ENCODE results near the gene SLC35C1. TPM values are rescaled to one million over a fixed set of nuclear protein-coding genes. Genes with fewer than 3 reads are reported as not detected.

SLC35C1 gene
- total and polyA plus RNA-seq, 2 of the 8 experiments (the other 6 are each of a cell fraction or from before 2014, with no cell fraction given), result 4.6 to 10.6 TPM

DNA sequence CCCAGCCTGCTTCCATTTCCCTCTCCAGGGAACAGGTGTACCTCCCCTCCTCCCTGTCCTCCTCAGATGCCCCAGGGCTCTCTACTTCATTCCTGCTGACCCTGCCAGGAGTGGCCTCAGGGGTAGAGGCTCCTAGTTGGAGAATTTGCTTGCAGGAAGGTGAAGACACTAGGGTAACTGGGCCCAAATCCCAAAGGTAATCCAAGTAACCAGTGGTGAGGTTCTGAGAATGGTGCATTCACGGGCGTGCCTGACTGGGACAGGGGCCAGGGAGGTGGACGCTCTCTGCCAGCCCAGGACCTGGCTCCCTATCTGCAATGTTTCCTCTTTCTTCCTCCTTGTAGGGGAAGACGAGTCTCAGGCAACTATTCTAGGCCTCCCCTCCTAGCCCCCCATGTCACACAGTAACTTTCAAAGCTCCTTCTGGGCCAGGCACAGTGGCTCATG is 2.9 kb downstream of the SLC35C1 start:
- no peak for FAIRE-seq
- H4K5ac ChIP-seq (ENCODE audit: insufficient read length, low read depth, low read length), result no peak overlapping the region
- no peak overlapping the region for H3K23ac ChIP-seq (ENCODE audit: insufficient read length)
- H3K14ac ChIP-seq (ENCODE audit: insufficient read length), result no peak overlapping the region
- no peak overlapping the region for H3K4ac ChIP-seq (replicated peaks; ENCODE audit: insufficient read length, low read depth, low read length)
- no peaks in the 10 kb centered on the region for H3K9me3 ChIP-seq (ENCODE audit: insufficient read depth in 2 of 2, low read depth in 1 of 2, low read length in 1 of 2)
- no peak overlapping the region for H2BK15ac ChIP-seq (ENCODE audit: low read length)
- POLR2A ChIA-PET (ENCODE audit: partially characterized antibody), result no interaction called here
- H2BK12ac ChIP-seq (ENCODE audit: low read depth, low read length), result no peak overlapping the region
- TF ChIP-seq CHD2 (IDR thresholded peaks at IDR 0.05; ENCODE audit: low read length), result no peak
- TF ChIP-seq RAD21 (IDR thresholded peaks at IDR 0.05 in 1 of 2, conservative IDR thresholded peaks at IDR 0.05 in 1 of 2; ENCODE audit: low read depth in 2 of 2, low read length in 2 of 2), result no peak
- no peak for TF ChIP-seq SUZ12 (IDR thresholded peaks at IDR 0.05; ENCODE audit: low read length)
- TF ChIP-seq FOSL1 (IDR thresholded peaks at IDR 0.05; ENCODE audit: insufficient read depth, low read depth, low read length), result no peak
- TF ChIP-seq KDM5A (IDR thresholded peaks at IDR 0.05; ENCODE audit: low read length), result no peak
- peaks cover 0 to 9% (median 0%) of the 10 kb centered on the region in 4 experiments; a peak in 3 of 8 replicates for H3K36me3 ChIP-seq (ENCODE audit: control insufficient read depth in 2 of 4, insufficient read depth in 4 of 4, low read length in 3 of 4)
- no peaks in the 10 kb centered on the region for H3K79me2 ChIP-seq (ENCODE audit: control insufficient read depth in 1 of 2, insufficient read depth in 2 of 2, low read length in 2 of 2)
- no peak overlapping the region for H2AFZ ChIP-seq (ENCODE audit: low read length)
- no peak overlapping the region for H2BK120ac ChIP-seq (replicated peaks; ENCODE audit: low read depth, low read length)
- H3K4me2 ChIP-seq (ENCODE audit: insufficient read depth in 1 of 2, low read depth in 2 of 2, low read length in 2 of 2), result peak overlapping the region in 1 of 2 experiments; percentile 25; a peak in 3 of 4 replicates
- H2BK5ac ChIP-seq (ENCODE audit: low read depth, low read length), result no peak overlapping the region
- H2BK20ac ChIP-seq (ENCODE audit: low read length), result no peak overlapping the region
- no peak overlapping the region for H4K91ac ChIP-seq (replicated peaks; ENCODE audit: insufficient read length, low read length)
- CTCF ChIA-PET (ENCODE audit: partially characterized antibody), result no interaction called here
- H3K4me3 ChIP-seq (ENCODE audit: extremely low read depth in 1 of 4, insufficient read depth in 2 of 4, low read depth in 3 of 4, low read length in 4 of 4), result 0 out of 8 replicates have a peak overlapping the region, but pooled peaks of 1 of the 4 experiments have one; percentile 6
- peaks cover 6% of the 10 kb centered on the region for H3K79me1 ChIP-seq (ENCODE audit: low read depth, low read length)
- peaks cover 1 to 13% (median 5%) of the 10 kb centered on the region in 4 experiments for H3K27me3 ChIP-seq (replicated peaks in 1 of 4; ENCODE audit: control insufficient read depth in 3 of 4, extremely low read depth in 1 of 4, insufficient read depth in 3 of 4, low read length in 3 of 4)
- no peak overlapping the region for H3K18ac ChIP-seq (ENCODE audit: extremely low read depth, low read length)
- no peak overlapping the region for H4K8ac ChIP-seq (ENCODE audit: extremely low read depth, insufficient read depth, low read length)
- H3K23me2 ChIP-seq (ENCODE audit: low read depth, low read length), result peaks cover 16% of the 10 kb centered on the region; the same call in 1 of the 2 replicates
- no peak overlapping the region for H3K56ac ChIP-seq (replicated peaks; ENCODE audit: insufficient read length, low read depth, low read length)
- no peak for DNase-seq (ENCODE audit: low read depth in 1 of 2, low spot score in 2 of 2)
- 83% methylated on average over 4 of the region's 4 CpGs; no CpG with 5 or more reads in 1 of the 2 experiments for WGBS, 2 experiments (ENCODE audit: extremely low coverage in 1 of 2, insufficient coverage in 1 of 2, insufficient read length in 1 of 2, insufficient replicate concordance in 2 of 2, low coverage in 1 of 2, low lambda C conversion rate in 2 of 2, missing lambda C conversion rate in 1 of 2)
- H3K9ac ChIP-seq (replicated peaks in 1 of 4; ENCODE audit: extremely low read depth in 1 of 4, low read depth in 3 of 4, low read length in 3 of 4), result no peak overlapping the region
- H4K20me1 ChIP-seq (replicated peaks in 1 of 2; ENCODE audit: control insufficient read depth in 1 of 2, insufficient read depth in 2 of 2, low read length in 2 of 2), result peaks cover 2 to 14% of the 10 kb centered on the region in 2 experiments
- H3K4me1 ChIP-seq (replicated peaks in 1 of 4; ENCODE audit: control insufficient read depth in 3 of 4, insufficient read depth in 4 of 4, low read length in 3 of 4), result peaks cover 0 to 9% (median 4%) of the 10 kb centered on the region in 4 experiments; a peak in 3 of 7 replicates
- H3K27ac ChIP-seq (ENCODE audit: low read depth, low read length), result no peak overlapping the region
- no peak overlapping the region for H2AK5ac ChIP-seq (ENCODE audit: low read depth, low read length)

All from H1 (cell line).